NCI-H526 (cell line): ENCODE data around the gene FOXJ2.
A peak's percentile ranks its signal among the peaks of the same experiment; 100 is the strongest.
"Not testable (repeated sequence)": the region's sequence is repeated elsewhere in the genome, so short reads cannot be mapped to it uniquely, and the experiment has no call there.

ENCODE experiments used
- DNase-seq, 2 experiments: peaks; one replicate each; lab custom pipeline; 2025; lab: John Stamatoyannopoulos, UW

The FOXJ2 gene

GRCh38 chr12:8065991-8066594 lies 33.6 kb downstream of the FOXJ2 start, which contains the start of gene C3AR1:
C3AR1 (minus strand) TSS chr12:8066359; CDS start chr12:8060185, 6,174 bp downstream.
- DNase-seq = no peak

GRCh38 chr12:8069582-8069981 lies 37.1 kb downstream of the FOXJ2 start:
- no peak for DNase-seq

- not testable (repeated sequence) for DNase-seq
Observed at GRCh38 chr12:8071820-8072219, 39.3 kb downstream of the FOXJ2 start.

GRCh38 chr12:8075935-8076334 lies 43.4 kb downstream of the FOXJ2 start:
- no peak for DNase-seq

GRCh38 chr12:8076366-8076765 lies 43.9 kb downstream of the FOXJ2 start:
- no peak for DNase-seq

GRCh38 chr12:8077207-8077606 lies 44.7 kb downstream of the FOXJ2 start:
- DNase-seq = no peak

- DNase-seq = peak; percentile 14 to 70
Observed at GRCh38 chr12:8078398-8078797, 45.9 kb downstream of the FOXJ2 start.

- no peak for DNase-seq
Observed at GRCh38 chr12:8078916-8079315, 46.4 kb downstream of the FOXJ2 start.

- no peak for DNase-seq
Observed at GRCh38 chr12:8080120-8080519, 47.6 kb downstream of the FOXJ2 start.

- DNase-seq = peak; percentile 8 to 36
Observed at GRCh38 chr12:8081251-8081920, 48.9 kb downstream of the FOXJ2 start.

- no peak for DNase-seq
Observed at GRCh38 chr12:8082808-8083100, 50.2 kb downstream of the FOXJ2 start.

- DNase-seq = not testable (repeated sequence)
Observed at GRCh38 chr12:8084351-8084750, 51.8 kb downstream of the FOXJ2 start.

GRCh38 chr12:8087666-8088065 lies 55.1 kb downstream of the FOXJ2 start:
- DNase-seq = no peak

GRCh38 chr12:8088574-8088973 lies 56.1 kb downstream of the FOXJ2 start:
- DNase-seq = no peak

- not testable (repeated sequence) for DNase-seq
Observed at GRCh38 chr12:8089277-8089676, 56.8 kb downstream of the FOXJ2 start.

- no peak for DNase-seq
Observed at GRCh38 chr12:8089716-8090115, 57.2 kb downstream of the FOXJ2 start.

- DNase-seq = no peak
Observed at GRCh38 chr12:8093291-8093690, 60.8 kb downstream of the FOXJ2 start.

GRCh38 chr12:8096281-8096915 lies 63.9 kb downstream of the FOXJ2 start:
- DNase-seq = no peak

- DNase-seq = no peak
Observed at GRCh38 chr12:8099235-8099634, 66.7 kb downstream of the FOXJ2 start.
